GM18498 (cell line): ENCODE measurements around the gene XNDC1N.

Experiments used
- ATAC-seq: cut with Tn5 transposase; IDR thresholded peaks from one replicate; pipeline ENCODE4 v1.9.1; 2021; ENCODE audit warnings: mild to moderate bottlenecking, moderate library complexity; ENCODE audit not compliant: unreplicated experiment

Gene XNDC1N

GRCh38 chr11:71927820-71928736 lies at the start of gene XNDC1N:
XNDC1N (minus strand) TSS chr11:71928594; CDS start chr11:71923353, 5,241 bp downstream.
- peak; percentile 73 for ATAC-seq

- peak; percentile 44 for ATAC-seq
Measured at GRCh38 chr11:71977743-71978418, 49.5 kb upstream of the XNDC1N start.

- ATAC-seq = no peak
Measured at GRCh38 chr11:71977090-71977489, 48.7 kb upstream of the XNDC1N start.

GRCh38 chr11:71976551-71976950 lies 48.2 kb upstream of the XNDC1N start:
- no peak for ATAC-seq

GRCh38 chr11:71971680-71972079 lies 43.3 kb upstream of the XNDC1N start:
- ATAC-seq = no peak

GRCh38 chr11:71964641-71965040 lies 36.2 kb upstream of the XNDC1N start:
- ATAC-seq = no peak

GRCh38 chr11:71963468-71963867 lies 35.1 kb upstream of the XNDC1N start:
- no peak for ATAC-seq

GRCh38 chr11:71962428-71963038 lies 34.1 kb upstream of the XNDC1N start:
- no peak for ATAC-seq

- no peak for ATAC-seq
Measured at GRCh38 chr11:71955898-71956456, 27.6 kb upstream of the XNDC1N start.

GRCh38 chr11:71951741-71952310 lies 23.4 kb upstream of the XNDC1N start:
- ATAC-seq = no peak

- ATAC-seq = no peak
Measured at GRCh38 chr11:71949034-71949433, 20.6 kb upstream of the XNDC1N start.

- no peak for ATAC-seq
Measured at GRCh38 chr11:71948314-71949027, 20.1 kb upstream of the XNDC1N start.

GRCh38 chr11:71947498-71947897 lies 19.1 kb upstream of the XNDC1N start:
- no peak for ATAC-seq

- ATAC-seq = no peak
Measured at GRCh38 chr11:71946144-71946571, 17.8 kb upstream of the XNDC1N start.

- no peak for ATAC-seq
Measured at GRCh38 chr11:71940561-71941219, 12.3 kb upstream of the XNDC1N start.

GRCh38 chr11:71937826-71938225 lies 9.4 kb upstream of the XNDC1N start:
- no peak for ATAC-seq

- ATAC-seq = no peak
Measured at GRCh38 chr11:71936825-71937224, 8.4 kb upstream of the XNDC1N start.

- ATAC-seq = no peak
Measured at GRCh38 chr11:71935338-71935925, 7.0 kb upstream of the XNDC1N start.

GRCh38 chr11:71934213-71934612 lies 5.8 kb upstream of the XNDC1N start:
- ATAC-seq = no peak
